ENCODE data around the gene ZNF44. TPM values are rescaled to one million over a fixed set of nuclear protein-coding genes. Genes with fewer than 3 reads are reported as not detected.

ZNF44 gene
- total RNA-seq, 4 donors from 2014 or later: 6.6 to 13.2 (median 11.0) TPM

DNA sequence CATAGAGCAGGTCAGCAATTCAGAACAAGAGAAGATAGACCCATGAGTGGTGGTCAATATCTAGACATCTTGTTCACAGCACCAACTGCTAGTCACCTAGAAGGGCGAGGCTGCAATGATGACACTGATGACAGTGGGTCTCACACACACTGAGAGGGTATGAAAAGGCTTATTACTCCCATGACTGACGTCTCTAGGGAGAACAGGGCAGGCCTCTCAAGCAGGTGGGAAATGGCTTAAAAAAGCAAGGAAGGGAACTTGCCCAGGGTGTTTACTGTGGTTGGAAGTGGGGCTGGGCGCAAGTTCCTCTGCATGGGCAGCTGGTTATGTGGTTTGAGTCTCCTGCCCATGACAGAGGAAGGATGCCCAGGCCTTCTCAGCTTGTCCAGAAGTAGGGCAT, 33.8 kb downstream of the ZNF44 start:
- DNase-seq (ENCODE audit: low spot score): no peak
- TF ChIP-seq, protein P1, sequence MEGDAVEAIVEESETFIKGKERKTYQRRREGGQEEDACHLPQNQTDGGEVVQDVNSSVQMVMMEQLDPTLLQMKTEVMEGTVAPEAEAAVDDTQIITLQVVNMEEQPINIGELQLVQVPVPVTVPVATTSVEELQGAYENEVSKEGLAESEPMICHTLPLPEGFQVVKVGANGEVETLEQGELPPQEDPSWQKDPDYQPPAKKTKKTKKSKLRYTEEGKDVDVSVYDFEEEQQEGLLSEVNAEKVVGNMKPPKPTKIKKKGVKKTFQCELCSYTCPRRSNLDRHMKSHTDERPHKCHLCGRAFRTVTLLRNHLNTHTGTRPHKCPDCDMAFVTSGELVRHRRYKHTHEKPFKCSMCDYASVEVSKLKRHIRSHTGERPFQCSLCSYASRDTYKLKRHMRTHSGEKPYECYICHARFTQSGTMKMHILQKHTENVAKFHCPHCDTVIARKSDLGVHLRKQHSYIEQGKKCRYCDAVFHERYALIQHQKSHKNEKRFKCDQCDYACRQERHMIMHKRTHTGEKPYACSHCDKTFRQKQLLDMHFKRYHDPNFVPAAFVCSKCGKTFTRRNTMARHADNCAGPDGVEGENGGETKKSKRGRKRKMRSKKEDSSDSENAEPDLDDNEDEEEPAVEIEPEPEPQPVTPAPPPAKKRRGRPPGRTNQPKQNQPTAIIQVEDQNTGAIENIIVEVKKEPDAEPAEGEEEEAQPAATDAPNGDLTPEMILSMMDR (IDR thresholded peaks at IDR 0.05): no peak
- no peak for ATAC-seq (ENCODE audit: low FRiP score)

DNA sequence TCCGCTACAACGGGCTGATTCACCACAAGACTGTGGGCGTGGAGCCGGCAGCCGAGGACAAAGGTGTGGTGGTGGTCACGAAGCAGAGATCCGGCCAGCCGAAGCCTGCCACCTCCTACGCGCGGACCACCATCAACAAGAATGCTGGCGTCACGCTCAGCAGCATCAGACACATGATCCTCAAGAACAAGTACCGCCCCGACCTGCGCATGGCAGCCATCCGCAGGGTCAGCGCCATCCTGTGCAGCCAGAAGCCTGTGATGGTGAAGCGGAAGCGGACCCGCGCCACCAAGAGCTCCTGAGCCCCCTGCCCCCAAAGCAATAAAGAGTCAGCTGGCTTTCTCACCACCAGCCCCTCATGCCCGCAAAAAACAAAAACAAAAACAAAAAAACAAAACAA, 34.4 kb downstream of the ZNF44 start:
- TF ChIP-seq, protein P1 (IDR thresholded peaks at IDR 0.05): no peak
- DNase-seq (ENCODE audit: low spot score) (no peak), ATAC-seq (ENCODE audit: low FRiP score) (no peak)

DNA sequence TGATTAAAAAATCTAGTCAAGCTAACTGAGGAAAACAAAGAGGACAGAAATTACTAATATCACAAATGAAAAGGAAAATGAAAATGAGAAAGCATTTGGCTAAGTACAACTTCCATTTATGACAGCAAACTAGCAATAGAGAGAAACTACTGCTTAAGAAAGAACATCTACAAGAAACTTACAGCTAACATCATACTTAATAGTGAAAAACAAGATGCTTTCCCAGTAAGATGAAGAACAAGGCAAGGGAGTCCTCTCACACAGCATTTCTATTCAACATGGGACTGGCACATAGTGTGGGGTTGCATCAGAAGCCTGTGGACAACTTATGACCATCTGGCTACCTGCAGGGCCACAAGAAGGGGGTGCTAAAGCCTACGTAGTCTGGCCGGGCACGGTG, 39.3 kb downstream of the ZNF44 start:
- ATAC-seq (ENCODE audit: low FRiP score) (no peak), DNase-seq (ENCODE audit: low spot score) (no peak)
- TF ChIP-seq, protein P1 (IDR thresholded peaks at IDR 0.05): no peak

DNA sequence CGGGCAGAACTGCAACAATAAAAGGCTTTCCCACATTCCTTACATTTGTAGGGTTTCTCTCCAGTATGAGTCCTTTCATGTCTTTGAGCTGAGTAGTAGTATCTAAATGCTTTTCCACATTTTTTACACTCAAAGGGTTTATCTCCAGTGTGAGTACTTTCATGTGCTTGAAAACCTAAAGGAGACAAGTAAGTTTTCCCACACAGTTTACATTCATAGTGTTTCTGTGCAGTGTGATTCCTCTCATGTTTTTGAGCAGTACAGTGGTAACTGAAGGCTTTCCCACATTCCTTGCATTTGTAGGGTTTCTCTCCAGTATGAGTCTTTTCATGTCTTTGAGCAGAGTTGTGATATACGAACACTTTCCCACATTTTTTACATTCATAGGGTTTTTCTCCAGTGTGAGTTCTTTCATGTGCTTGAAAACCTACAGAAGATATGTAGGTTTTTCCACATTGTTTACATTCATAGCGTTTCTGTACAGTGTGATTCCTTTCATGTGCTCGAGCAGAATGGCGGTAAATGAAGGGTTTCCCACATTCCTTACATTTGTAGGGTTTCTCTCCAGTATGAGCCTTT, 47.0 kb downstream of the ZNF44 start:
- no peak for ATAC-seq (ENCODE audit: low FRiP score)
- no peak for DNase-seq (ENCODE audit: low spot score)
- TF ChIP-seq, protein P1 (IDR thresholded peaks at IDR 0.05): no peak

DNA sequence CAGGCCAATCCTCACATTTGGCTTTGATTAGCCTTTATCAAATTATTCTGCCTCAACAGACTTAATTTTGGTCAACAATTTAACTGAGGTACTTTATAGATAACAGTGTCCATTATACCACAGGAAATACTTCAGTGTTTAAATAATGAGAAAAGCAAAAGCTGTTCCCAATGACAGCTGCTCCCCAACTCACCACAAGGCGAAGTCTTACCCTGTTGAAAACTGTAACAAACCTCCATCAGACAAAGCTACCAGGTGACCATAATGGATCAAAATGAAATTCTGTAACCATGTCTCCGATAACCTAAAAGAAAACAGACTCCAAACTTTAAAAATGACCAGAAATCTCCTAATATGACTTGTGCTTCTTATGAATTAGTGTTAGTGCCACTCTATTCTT, 50.3 kb downstream of the ZNF44 start:
- TF ChIP-seq, protein P1 (IDR thresholded peaks at IDR 0.05): no peak
- no peak for ATAC-seq (ENCODE audit: low FRiP score)
- DNase-seq (ENCODE audit: low spot score): no peak

DNA sequence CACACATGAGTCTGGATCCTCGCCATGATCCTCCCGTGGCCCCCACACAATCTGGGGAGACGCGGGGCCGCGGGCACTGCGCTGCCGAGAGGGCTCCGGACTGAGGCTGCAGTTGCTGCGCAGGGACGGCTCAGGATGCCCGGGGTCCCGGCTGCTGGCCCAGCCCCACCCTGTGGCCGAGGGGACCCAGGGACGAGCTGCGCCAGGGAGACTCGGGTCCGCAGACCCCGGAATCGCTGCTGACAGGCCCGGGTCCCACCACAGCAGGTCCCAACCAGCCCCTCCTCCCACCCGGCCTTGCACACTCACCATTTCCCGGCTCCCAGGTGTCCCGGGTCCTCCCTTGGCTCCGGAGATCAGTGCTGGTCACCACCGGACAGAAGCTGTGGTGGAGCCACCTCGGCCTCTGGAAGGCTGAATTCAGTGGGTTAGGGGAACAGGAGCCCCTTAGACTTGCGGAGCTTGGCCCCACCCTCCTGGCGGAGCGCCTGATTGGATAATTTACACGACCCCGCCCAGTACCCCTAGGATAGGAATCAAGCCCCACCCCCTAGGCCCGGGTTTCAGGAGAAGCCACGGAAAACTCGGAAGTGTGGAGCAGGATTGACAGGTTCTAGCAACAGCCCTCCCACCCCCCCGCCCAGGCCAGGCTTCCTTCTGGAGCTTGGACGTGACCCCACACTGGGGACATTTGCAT, 57.4 kb downstream of the ZNF44 start:
- DNase-seq (ENCODE audit: low spot score) (no peak), ATAC-seq (ENCODE audit: low FRiP score) (no peak)
- TF ChIP-seq, protein P1 (IDR thresholded peaks at IDR 0.05): no peak

DNA sequence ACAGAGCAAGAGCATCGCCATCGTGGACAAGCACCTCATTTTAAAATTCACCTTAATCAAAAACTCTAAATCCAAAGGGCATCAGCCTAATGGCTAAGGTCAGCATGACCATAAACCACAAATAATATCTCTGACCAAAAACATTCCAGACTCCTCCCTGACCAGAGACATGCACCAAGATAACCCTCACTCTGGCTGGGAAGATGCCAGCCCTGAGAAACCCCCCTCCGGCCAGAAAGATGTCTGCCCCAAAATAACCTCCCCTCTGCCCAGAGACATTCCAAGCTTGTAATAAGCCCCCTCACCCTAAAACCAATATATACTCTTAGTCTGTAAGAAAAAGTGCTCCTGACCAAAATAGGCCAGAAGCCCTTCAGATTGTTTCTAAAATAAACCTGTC, 61.7 kb downstream of the ZNF44 start:
- TF ChIP-seq, protein P1 (IDR thresholded peaks at IDR 0.05): no peak
- DNase-seq (ENCODE audit: low spot score): no peak
- no peak for ATAC-seq (ENCODE audit: low FRiP score)
